A673 (cell line): ENCODE data around the gene CSHL1. TPM values are rescaled to one million over a fixed set of nuclear protein-coding genes. Genes with fewer than 3 reads are reported as not detected.
"Not testable (repeated sequence)": the region's sequence is repeated elsewhere in the genome, so short reads cannot be mapped to it uniquely, and the experiment has no call there.

Source experiments
- BruUV-seq: library from RNA; stranded (reverse); fragments of 400-500 nt; replicated peaks from 2 replicates; lab custom pipeline; 2021; lab: Mats Ljungman, UMichigan
- CTCF ChIA-PET: fragments of 300-600 bp; sonication (Branson Sonifier 250); formaldehyde crosslinking; loops from one replicate; lab custom pipeline; 2022; ENCODE audit warnings: antibody characterized with exemption; lab: Charles Lee
- POLR2A ChIA-PET: fragments of 300-600 bp; sonication (Branson Sonifier 250); formaldehyde crosslinking; loops from one replicate; lab custom pipeline; 2022; ENCODE audit warnings: antibody characterized with exemption; ENCODE audit not compliant: low non-redundant PET; lab: Charles Lee
- DNase-seq: peaks from one replicate; pipeline ENCODE4 v3.0.0-alpha.2; 2015; ENCODE audit warnings: low spot score
- H3K27ac ChIP-seq: fragments of 200-600 bp; sonication (generic); 2 replicates; pipeline ENCODE4 v1.5.1; 2016; ENCODE audit warnings: mixed run types, low read depth, mild to moderate bottlenecking, mixed read lengths, antibody characterized with exemption, low read length; ENCODE audit not compliant: poor library complexity, severe bottlenecking
- H3K27me3 ChIP-seq: fragments of 200-600 bp; sonication (generic); replicated peaks from 2 replicates; pipeline ENCODE4 v1.6.1; 2017; ENCODE audit warnings: mixed run types, low read depth, mild to moderate bottlenecking, mixed read lengths, antibody characterized with exemption, low read length; ENCODE audit not compliant: insufficient read depth, poor library complexity
- H3K36me3 ChIP-seq: fragments of 200-600 bp; sonication (generic); 2 replicates; pipeline ENCODE4 v1.6.1; 2016; ENCODE audit warnings: mixed run types, mild to moderate bottlenecking, mixed read lengths, antibody characterized with exemption, low read length; ENCODE audit not compliant: insufficient read depth, poor library complexity, severe bottlenecking
- H3K4me1 ChIP-seq: fragments of 200-600 bp; sonication (generic); 2 replicates; pipeline ENCODE4 v1.6.1; 2017; ENCODE audit warnings: mixed run types, mild to moderate bottlenecking, mixed read lengths, antibody characterized with exemption, low read length; ENCODE audit not compliant: insufficient read depth, poor library complexity, severe bottlenecking
- H3K4me3 ChIP-seq: fragments of 200-600 bp; sonication (generic); 2 replicates; pipeline ENCODE4 v1.5.1; 2016; ENCODE audit warnings: low read depth, mixed run types, mild to moderate bottlenecking, mixed read lengths, low read length; ENCODE audit not compliant: poor library complexity, severe bottlenecking
- H3K9me3 ChIP-seq: fragments of 200-600 bp; sonication (generic); 2 replicates; pipeline ENCODE4 v1.6.1; 2016; ENCODE audit warnings: mixed run types, low read depth, mild to moderate bottlenecking, mixed read lengths, antibody characterized with exemption, low read length; ENCODE audit not compliant: poor library complexity, severe bottlenecking
- intact Hi-C: fragments of 100-400 bp; cut with micrococcal nuclease; formaldehyde crosslinking; loops from one replicate; pipeline ENCODE4 v1.10.0; 2022; ENCODE audit not compliant: unreplicated experiment
- total RNA-seq: library from RNA; stranded (reverse); gene quantifications from 2 replicates; pipeline ENCODE4 v1.2.3, GENCODE V29; 2021

The CSHL1 gene
- total RNA-seq, 1 experiment from 2014 or later = not detected

- CTCF ChIA-PET, H3K4me1 ChIP-seq, POLR2A ChIA-PET, H3K36me3 ChIP-seq, H3K9me3 ChIP-seq, H3K27ac ChIP-seq, H3K27me3 ChIP-seq, BruUV-seq, H3K4me3 ChIP-seq, intact Hi-C loops, DNase-seq: not testable (repeated sequence)
Observed at GRCh38 chr17:63896524-63897354, 14.3 kb downstream of the CSHL1 start, which contains the start of gene CSH1. CSH1 (minus strand) TSS chr17:63896574; CDS start chr17:63896511, 63 bp downstream.

GRCh38 chr17:63894821-63895220, 16.2 kb downstream of the CSHL1 start:
- H3K27ac ChIP-seq, CTCF ChIA-PET, H3K9me3 ChIP-seq, H3K36me3 ChIP-seq, POLR2A ChIA-PET, DNase-seq, H3K4me3 ChIP-seq, H3K4me1 ChIP-seq, H3K27me3 ChIP-seq, intact Hi-C loops, BruUV-seq: not testable (repeated sequence)

- H3K9me3 ChIP-seq, intact Hi-C loops, H3K4me1 ChIP-seq, H3K36me3 ChIP-seq, H3K27ac ChIP-seq, H3K27me3 ChIP-seq, H3K4me3 ChIP-seq, DNase-seq, POLR2A ChIA-PET, CTCF ChIA-PET, BruUV-seq: not testable (repeated sequence)
Observed at GRCh38 chr17:63894021-63894420, 17.0 kb downstream of the CSHL1 start.

GRCh38 chr17:63892316-63893037, 18.6 kb downstream of the CSHL1 start:
- DNase-seq, H3K36me3 ChIP-seq, H3K4me1 ChIP-seq, H3K4me3 ChIP-seq, POLR2A ChIA-PET, BruUV-seq, H3K27ac ChIP-seq, intact Hi-C loops, H3K27me3 ChIP-seq, CTCF ChIA-PET, H3K9me3 ChIP-seq: not testable (repeated sequence)
